ENCODE results near the gene GRM7. TPM values are rescaled to one million over a fixed set of nuclear protein-coding genes. Genes with fewer than 3 reads are reported as not detected.

The GRM7 gene
- polyA plus RNA-seq, 3 donors, result not detected

- H3K36me3 Mint-ChIP-seq, result no peaks in the 10 kb centered on the region
- Histone ChIP-seq H3K4me2 (replicated peaks; ENCODE audit: extremely low read depth, low read length, poor library complexity, severe bottlenecking) (no peak overlapping the region), H3K9me3 (replicated peaks in 1 of 2; ENCODE audit: control insufficient read depth in 1 of 2, insufficient read depth in 1 of 2, low read length in 2 of 2) (peaks cover 5 to 6% of the 10 kb centered on the region in 2 donors), H3K79me2 (ENCODE audit: insufficient read depth, low read length) (no peaks in the 10 kb centered on the region), H3K36me3 (replicated peaks in 1 of 2; ENCODE audit: control insufficient read depth in 1 of 2, insufficient read depth in 2 of 2, low read length in 2 of 2) (no peaks in the 10 kb centered on the region), H3K27ac (ENCODE audit: low read depth in 1 of 2, low read length in 2 of 2) (no peak overlapping the region), H3K4me1 (ENCODE audit: control insufficient read depth in 1 of 2, insufficient read depth in 2 of 2, low read length in 2 of 2) (no peaks in the 10 kb centered on the region), H3K27me3 (ENCODE audit: control insufficient read depth in 2 of 2, insufficient read depth in 2 of 2, low read length in 2 of 2) (no peaks in the 10 kb centered on the region), H4K20me1 (ENCODE audit: insufficient read depth, low read length) (no peaks in the 10 kb centered on the region), H3K4me3 (replicated peaks in 1 of 3; ENCODE audit: low read depth in 2 of 3, low read length in 3 of 3) (no peak overlapping the region), H3K9ac (ENCODE audit: insufficient read depth, low read length, poor library complexity, severe bottlenecking) (no peak overlapping the region), H2AFZ (ENCODE audit: insufficient read depth, low read depth, low read length, poor library complexity, severe bottlenecking) (no peak overlapping the region)
- intact Hi-C loops (cut with micrococcal nuclease), result no loop called here
- 90% methylated on average over 3 of the region's 8 CpGs for WGBS (ENCODE audit: insufficient coverage)
- H3K27me3 Mint-ChIP-seq (ENCODE audit: low read depth in 3 of 3), result peaks cover 0 to 3% (median 0%) of the 10 kb centered on the region in 3 donors
- H3K4me3 Mint-ChIP-seq, result no peak overlapping the region
- peaks cover 2 to 8% (median 3%) of the 10 kb centered on the region in 7 donors for H3K9me3 Mint-ChIP-seq
- no peak overlapping the region for H3K27ac Mint-ChIP-seq
- DNase-seq, result no peak
- no peaks in the 10 kb centered on the region for H3K4me1 Mint-ChIP-seq
- TF ChIP-seq, protein P1, sequence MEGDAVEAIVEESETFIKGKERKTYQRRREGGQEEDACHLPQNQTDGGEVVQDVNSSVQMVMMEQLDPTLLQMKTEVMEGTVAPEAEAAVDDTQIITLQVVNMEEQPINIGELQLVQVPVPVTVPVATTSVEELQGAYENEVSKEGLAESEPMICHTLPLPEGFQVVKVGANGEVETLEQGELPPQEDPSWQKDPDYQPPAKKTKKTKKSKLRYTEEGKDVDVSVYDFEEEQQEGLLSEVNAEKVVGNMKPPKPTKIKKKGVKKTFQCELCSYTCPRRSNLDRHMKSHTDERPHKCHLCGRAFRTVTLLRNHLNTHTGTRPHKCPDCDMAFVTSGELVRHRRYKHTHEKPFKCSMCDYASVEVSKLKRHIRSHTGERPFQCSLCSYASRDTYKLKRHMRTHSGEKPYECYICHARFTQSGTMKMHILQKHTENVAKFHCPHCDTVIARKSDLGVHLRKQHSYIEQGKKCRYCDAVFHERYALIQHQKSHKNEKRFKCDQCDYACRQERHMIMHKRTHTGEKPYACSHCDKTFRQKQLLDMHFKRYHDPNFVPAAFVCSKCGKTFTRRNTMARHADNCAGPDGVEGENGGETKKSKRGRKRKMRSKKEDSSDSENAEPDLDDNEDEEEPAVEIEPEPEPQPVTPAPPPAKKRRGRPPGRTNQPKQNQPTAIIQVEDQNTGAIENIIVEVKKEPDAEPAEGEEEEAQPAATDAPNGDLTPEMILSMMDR (IDR thresholded peaks at IDR 0.05), result no peak
These were observed 61.0 kb downstream of the GRM7 start for GRCh38 chr3:6921876-6922275.

DNA sequence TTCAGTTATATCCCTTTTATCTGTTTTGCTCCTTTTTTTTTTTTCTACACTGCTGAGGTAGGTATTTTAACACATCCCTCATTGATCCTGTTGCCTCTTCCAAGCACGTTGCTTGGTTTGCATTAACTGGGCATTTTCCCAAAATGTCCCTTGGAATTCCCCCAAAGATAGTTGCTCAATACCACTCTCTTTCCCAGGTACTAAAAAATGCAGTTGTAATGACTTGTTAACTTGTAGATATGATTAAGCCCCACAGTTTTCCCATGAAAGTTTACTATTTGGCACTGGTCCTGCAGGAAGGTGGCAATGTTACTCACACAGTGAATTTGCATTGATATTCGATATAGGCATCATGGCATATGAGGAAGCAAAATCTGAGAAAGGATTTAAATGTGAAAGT is 67.1 kb downstream of the GRM7 start:
- Histone ChIP-seq H3K4me3 (replicated peaks in 1 of 3; ENCODE audit: low read depth in 2 of 3, low read length in 3 of 3) (no peak overlapping the region), H2AFZ (ENCODE audit: insufficient read depth, low read depth, low read length, poor library complexity, severe bottlenecking) (no peak overlapping the region), H3K27ac (ENCODE audit: low read depth in 1 of 2, low read length in 2 of 2) (no peak overlapping the region), H3K9ac (ENCODE audit: insufficient read depth, low read length, poor library complexity, severe bottlenecking) (no peak overlapping the region), H3K27me3 (ENCODE audit: control insufficient read depth in 2 of 2, insufficient read depth in 2 of 2, low read length in 2 of 2) (no peaks in the 10 kb centered on the region), H3K9me3 (replicated peaks in 1 of 2; ENCODE audit: control insufficient read depth in 1 of 2, insufficient read depth in 1 of 2, low read length in 2 of 2) (no peaks in the 10 kb centered on the region), H3K79me2 (ENCODE audit: insufficient read depth, low read length) (no peaks in the 10 kb centered on the region), H4K20me1 (ENCODE audit: insufficient read depth, low read length) (no peaks in the 10 kb centered on the region), H3K4me1 (ENCODE audit: control insufficient read depth in 1 of 2, insufficient read depth in 2 of 2, low read length in 2 of 2) (no peaks in the 10 kb centered on the region), H3K4me2 (replicated peaks; ENCODE audit: extremely low read depth, low read length, poor library complexity, severe bottlenecking) (no peak overlapping the region), H3K36me3 (replicated peaks in 1 of 2; ENCODE audit: control insufficient read depth in 1 of 2, insufficient read depth in 2 of 2, low read length in 2 of 2) (no peaks in the 10 kb centered on the region)
- Mint-ChIP-seq H3K27ac (no peak overlapping the region), H3K36me3 (no peaks in the 10 kb centered on the region), H3K4me3 (no peak overlapping the region), H3K4me1 (no peaks in the 10 kb centered on the region), H3K27me3 (ENCODE audit: low read depth in 3 of 3) (no peaks in the 10 kb centered on the region), H3K9me3 (peaks cover 1 to 11% (median 6%) of the 10 kb centered on the region in 7 donors)
- DNase-seq, result no peak
- TF ChIP-seq, protein P1 (IDR thresholded peaks at IDR 0.05), result no peak
- intact Hi-C loops (cut with micrococcal nuclease), result no loop called here
- no CpG with 5 or more reads among the region's 2 CpGs for WGBS (ENCODE audit: insufficient coverage)

Measured in CD14-positive monocyte (primary cell).